ENCODE results near the gene PREX1.

Gene PREX1

GRCh38 chr20:48741669-48742068, 86.1 kb downstream of the PREX1 start:
- TF ChIP-seq MYC (IDR thresholded peaks at IDR 0.05; ENCODE audit: low read depth, low read length) (no peak), POLR2A (IDR thresholded peaks at IDR 0.05; ENCODE audit: extremely low read depth, insufficient read length) (no peak), CTCF (IDR thresholded peaks at IDR 0.05; ENCODE audit: low read depth, low read length) (no peak)
- TF ChIP-seq, protein P1, sequence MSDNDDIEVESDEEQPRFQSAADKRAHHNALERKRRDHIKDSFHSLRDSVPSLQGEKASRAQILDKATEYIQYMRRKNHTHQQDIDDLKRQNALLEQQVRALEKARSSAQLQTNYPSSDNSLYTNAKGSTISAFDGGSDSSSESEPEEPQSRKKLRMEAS (IDR thresholded peaks at IDR 0.05; ENCODE audit: low read depth, low read length), result no peak
- DNase-seq (ENCODE audit: low read depth), result no peak
- no peak overlapping the region for H3K4me3 ChIP-seq (ENCODE audit: low read depth, low read length)

- H3K4me3 ChIP-seq (ENCODE audit: low read depth, low read length), result no peak overlapping the region
- TF ChIP-seq CTCF (IDR thresholded peaks at IDR 0.05; ENCODE audit: low read depth, low read length) (no peak), MYC (IDR thresholded peaks at IDR 0.05; ENCODE audit: low read depth, low read length) (no peak)
- TF ChIP-seq, protein P1 (IDR thresholded peaks at IDR 0.05; ENCODE audit: low read depth, low read length), result no peak
- no peak for DNase-seq (ENCODE audit: low read depth)
These were observed 87.1 kb downstream of the PREX1 start for GRCh38 chr20:48740712-48741111.

- DNase-seq (ENCODE audit: low read depth), result no peak
- H3K4me3 ChIP-seq (ENCODE audit: low read depth, low read length), result no peak overlapping the region
- TF ChIP-seq CTCF (IDR thresholded peaks at IDR 0.05; ENCODE audit: low read depth, low read length), result no peak
- TF ChIP-seq MYC (IDR thresholded peaks at IDR 0.05; ENCODE audit: low read depth, low read length), result no peak
These were observed 87.5 kb downstream of the PREX1 start for GRCh38 chr20:48740292-48740649.

DNA sequence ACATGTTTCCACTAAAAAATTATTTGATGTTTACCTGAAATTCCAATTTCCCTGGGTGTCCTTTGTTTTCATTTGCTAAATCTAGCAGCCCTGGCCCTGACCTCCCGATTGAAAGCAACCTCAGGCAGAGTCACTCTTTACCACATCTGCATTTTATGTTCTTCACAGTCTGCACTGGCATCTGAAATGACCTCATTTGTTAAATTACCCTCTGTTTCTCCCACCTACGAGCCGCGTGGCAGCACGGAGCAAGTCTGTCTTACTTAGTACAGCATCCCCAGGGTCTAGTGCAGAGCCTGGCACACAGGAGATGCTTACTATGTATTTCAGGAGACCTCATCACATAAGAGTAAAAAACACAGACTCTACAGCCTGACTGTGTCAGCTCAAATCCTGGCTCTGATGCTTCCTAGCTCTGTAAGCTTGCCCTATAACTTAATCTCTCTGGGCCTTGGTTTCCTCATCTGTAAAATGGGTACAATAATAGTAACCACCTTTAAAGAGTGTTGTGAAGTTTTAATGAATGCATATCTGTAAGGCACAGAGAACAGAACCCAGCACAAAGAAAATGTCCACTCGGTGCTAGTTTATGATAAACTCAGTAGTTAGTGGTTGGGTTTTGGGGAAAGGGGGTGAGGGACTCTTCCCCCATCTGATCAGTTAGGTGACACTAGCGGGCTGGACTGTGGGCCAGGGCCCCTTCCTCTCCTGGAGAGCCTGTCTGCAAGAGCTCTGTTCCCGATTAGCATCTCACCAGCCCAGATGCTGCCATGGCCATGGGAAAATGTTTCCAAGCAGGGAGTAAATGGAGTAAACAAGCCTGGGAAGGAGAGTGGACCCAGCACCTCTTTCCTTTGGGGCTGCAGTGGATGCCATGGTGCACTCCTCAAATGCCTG, 88.2 kb downstream of the PREX1 start:
- no peak overlapping the region for H3K4me3 ChIP-seq (ENCODE audit: low read depth, low read length)
- no peak for DNase-seq (ENCODE audit: low read depth)
- no peak for TF ChIP-seq POLR2A (IDR thresholded peaks at IDR 0.05; ENCODE audit: extremely low read depth, insufficient read length)

DNA sequence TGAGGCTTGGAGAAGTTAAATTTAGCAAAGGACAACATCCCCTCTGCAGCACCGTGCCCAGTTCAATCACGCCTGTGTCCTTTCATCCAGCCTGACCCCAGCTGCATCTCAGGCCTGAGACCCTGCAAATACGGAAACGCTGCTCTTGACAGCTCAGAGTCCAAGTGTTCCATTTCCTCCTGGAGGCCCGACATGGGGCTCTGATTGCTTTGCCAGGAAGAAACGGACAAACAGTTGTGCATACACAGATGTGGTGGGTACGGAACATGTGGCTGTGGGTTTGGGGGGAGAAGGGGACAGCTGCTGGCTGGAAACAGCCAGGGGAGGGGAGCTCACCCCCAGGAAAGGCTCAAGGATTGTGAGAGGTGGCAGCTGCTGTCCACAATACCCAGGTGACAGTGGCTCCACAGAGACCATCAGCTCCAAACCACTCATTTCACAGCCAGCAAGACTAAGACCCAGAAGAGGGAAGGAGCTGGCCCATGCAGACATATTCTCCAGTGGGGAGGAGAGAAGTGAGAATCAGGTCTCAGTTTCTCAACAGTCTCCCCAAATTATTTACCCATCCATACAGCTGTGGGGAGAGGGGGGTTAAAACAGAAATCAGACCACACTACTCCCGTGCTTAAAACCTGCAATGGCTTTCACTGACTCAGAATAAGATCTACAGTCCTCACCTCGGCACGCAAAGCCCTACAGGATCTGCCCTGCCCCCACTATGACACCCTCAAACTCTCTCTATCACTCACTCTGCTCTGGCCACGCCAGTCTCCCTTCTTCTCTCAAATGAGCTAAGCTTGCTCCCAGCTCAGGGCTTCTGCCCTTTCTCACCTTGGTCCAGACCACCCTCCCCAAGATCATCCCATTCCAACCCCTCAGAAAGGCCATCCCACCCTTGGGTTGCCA, 89.1 kb downstream of the PREX1 start:
- TF ChIP-seq CTCF (IDR thresholded peaks at IDR 0.05; ENCODE audit: low read depth, low read length) (no peak), MYC (IDR thresholded peaks at IDR 0.05; ENCODE audit: low read depth, low read length) (no peak), POLR2A (IDR thresholded peaks at IDR 0.05; ENCODE audit: extremely low read depth, insufficient read length) (no peak)
- TF ChIP-seq, protein P1 (IDR thresholded peaks at IDR 0.05; ENCODE audit: low read depth, low read length), result no peak
- DNase-seq (ENCODE audit: low read depth), result no peak
- no peak overlapping the region for H3K4me3 ChIP-seq (ENCODE audit: low read depth, low read length)

DNA sequence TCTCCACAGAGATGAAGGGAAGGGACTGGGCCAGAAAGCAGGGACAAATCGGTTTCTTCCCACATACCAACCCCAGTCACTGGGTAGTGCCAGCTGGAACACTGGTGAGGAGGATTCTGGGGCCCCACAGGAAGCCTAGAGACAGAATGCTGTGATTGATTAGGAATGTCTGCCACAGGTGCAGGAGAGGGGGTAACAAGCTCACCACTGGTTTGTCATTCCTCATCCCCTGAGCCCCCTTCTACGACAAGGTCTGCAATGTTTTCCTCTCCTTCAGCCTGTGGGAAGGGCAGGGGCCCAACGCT, 89.8 kb downstream of the PREX1 start:
- no peak for DNase-seq (ENCODE audit: low read depth)
- no peak overlapping the region for H3K4me3 ChIP-seq (ENCODE audit: low read depth, low read length)
- TF ChIP-seq CTCF (IDR thresholded peaks at IDR 0.05; ENCODE audit: low read depth, low read length) (no peak), MYC (IDR thresholded peaks at IDR 0.05; ENCODE audit: low read depth, low read length) (no peak), POLR2A (IDR thresholded peaks at IDR 0.05; ENCODE audit: extremely low read depth, insufficient read length) (no peak)
- TF ChIP-seq, protein P1 (IDR thresholded peaks at IDR 0.05; ENCODE audit: low read depth, low read length), result no peak
